ENCODE measurements around the gene MEPE.

MEPE gene

GRCh38 chr4:87868522-87868921 is 35.8 kb downstream of the MEPE start:
- H3K27ac ChIP-seq (ENCODE audit: low read depth, low read length, poor library complexity, severe bottlenecking), result no peak overlapping the region
- TF ChIP-seq CTCF (IDR thresholded peaks at IDR 0.05; ENCODE audit: low read length), result no peak
- TF ChIP-seq EZH2 (IDR thresholded peaks at IDR 0.05; ENCODE audit: borderline replicate concordance, low read length), result no peak

GRCh38 chr4:87872028-87872427 is 39.3 kb downstream of the MEPE start:
- TF ChIP-seq EZH2 (IDR thresholded peaks at IDR 0.05; ENCODE audit: borderline replicate concordance, low read length) (no peak), CTCF (IDR thresholded peaks at IDR 0.05; ENCODE audit: low read length) (no peak)
- Histone ChIP-seq H3K4me1 (ENCODE audit: insufficient read depth, low read length, severe bottlenecking) (no peaks in the 10 kb centered on the region), H3K4me2 (ENCODE audit: low read length) (no peak overlapping the region), H2AFZ (ENCODE audit: low read length) (no peak overlapping the region), H3K27ac (ENCODE audit: low read depth, low read length, poor library complexity, severe bottlenecking) (no peak overlapping the region), H3K9me3 (ENCODE audit: low read length) (no peaks in the 10 kb centered on the region), H3K79me2 (ENCODE audit: insufficient read depth, low read length) (no peaks in the 10 kb centered on the region), H3K4me3 (ENCODE audit: low read depth, low read length, poor library complexity, severe bottlenecking) (no peak overlapping the region), H3K9me2 (ENCODE audit: low read depth, low read length) (no peaks in the 10 kb centered on the region), H3K36me3 (ENCODE audit: insufficient read depth, low read length) (no peaks in the 10 kb centered on the region), H3F3A (ENCODE audit: insufficient read depth, low read length) (no peaks in the 10 kb centered on the region), H3K27me3 (ENCODE audit: insufficient read depth, low read length) (no peaks in the 10 kb centered on the region), H4K20me1 (ENCODE audit: insufficient read depth, low read length) (no peaks in the 10 kb centered on the region), H3K9ac (ENCODE audit: low read length) (no peak overlapping the region)

More at GRCh38 chr4:87868522-87868921, 35.8 kb downstream of the MEPE start:
- Histone ChIP-seq H3K4me3 (ENCODE audit: low read depth, low read length, poor library complexity, severe bottlenecking) (no peak overlapping the region), H2AFZ (ENCODE audit: low read length) (no peak overlapping the region), H4K20me1 (ENCODE audit: insufficient read depth, low read length) (no peaks in the 10 kb centered on the region), H3K27me3 (ENCODE audit: insufficient read depth, low read length) (no peaks in the 10 kb centered on the region), H3K4me2 (ENCODE audit: low read length) (no peak overlapping the region), H3K4me1 (ENCODE audit: insufficient read depth, low read length, severe bottlenecking) (no peaks in the 10 kb centered on the region), H3K9me3 (ENCODE audit: low read length) (no peaks in the 10 kb centered on the region), H3K79me2 (ENCODE audit: insufficient read depth, low read length) (no peaks in the 10 kb centered on the region), H3K9me2 (ENCODE audit: low read depth, low read length) (no peaks in the 10 kb centered on the region), H3K9ac (ENCODE audit: low read length) (no peak overlapping the region), H3K36me3 (ENCODE audit: insufficient read depth, low read length) (no peaks in the 10 kb centered on the region), H3F3A (ENCODE audit: insufficient read depth, low read length) (no peaks in the 10 kb centered on the region)

- no peak overlapping the region for H3K9ac ChIP-seq (ENCODE audit: low read length)
- H4K20me1 ChIP-seq (ENCODE audit: insufficient read depth, low read length), result no peaks in the 10 kb centered on the region
- H3K4me3 ChIP-seq (ENCODE audit: low read depth, low read length, poor library complexity, severe bottlenecking), result no peak overlapping the region
- no peaks in the 10 kb centered on the region for H3K4me1 ChIP-seq (ENCODE audit: insufficient read depth, low read length, severe bottlenecking)
- H3K9me2 ChIP-seq (ENCODE audit: low read depth, low read length), result no peaks in the 10 kb centered on the region
- H3F3A ChIP-seq (ENCODE audit: insufficient read depth, low read length), result no peaks in the 10 kb centered on the region
- no peak overlapping the region for H3K4me2 ChIP-seq (ENCODE audit: low read length)
- TF ChIP-seq EZH2 (IDR thresholded peaks at IDR 0.05; ENCODE audit: borderline replicate concordance, low read length), result no peak
- TF ChIP-seq CTCF (IDR thresholded peaks at IDR 0.05; ENCODE audit: low read length), result no peak
- H3K9me3 ChIP-seq (ENCODE audit: low read length), result no peaks in the 10 kb centered on the region
- no peaks in the 10 kb centered on the region for H3K79me2 ChIP-seq (ENCODE audit: insufficient read depth, low read length)
- no peaks in the 10 kb centered on the region for H3K36me3 ChIP-seq (ENCODE audit: insufficient read depth, low read length)
- H3K27ac ChIP-seq (ENCODE audit: low read depth, low read length, poor library complexity, severe bottlenecking), result no peak overlapping the region
- H2AFZ ChIP-seq (ENCODE audit: low read length), result no peak overlapping the region
- no peaks in the 10 kb centered on the region for H3K27me3 ChIP-seq (ENCODE audit: insufficient read depth, low read length)
These were observed 42.4 kb downstream of the MEPE start for GRCh38 chr4:87875191-87875590.
